Stimulated activated CD8-positive, alpha-beta memory T cell treated with anti-CD3 and anti-CD28 coated beads, Interleukin-2, amount 100 ng/mL, for 1 hour (primary cell): ENCODE data around the gene HOXB4.

ENCODE experiments used
- DNase-seq, 2 donors: peaks; one replicate each; pipeline ENCODE4 v3.0.0-alpha.2; 2020; ENCODE audit warnings: low read depth in 2 of 2

HOXB4 gene

DNA sequence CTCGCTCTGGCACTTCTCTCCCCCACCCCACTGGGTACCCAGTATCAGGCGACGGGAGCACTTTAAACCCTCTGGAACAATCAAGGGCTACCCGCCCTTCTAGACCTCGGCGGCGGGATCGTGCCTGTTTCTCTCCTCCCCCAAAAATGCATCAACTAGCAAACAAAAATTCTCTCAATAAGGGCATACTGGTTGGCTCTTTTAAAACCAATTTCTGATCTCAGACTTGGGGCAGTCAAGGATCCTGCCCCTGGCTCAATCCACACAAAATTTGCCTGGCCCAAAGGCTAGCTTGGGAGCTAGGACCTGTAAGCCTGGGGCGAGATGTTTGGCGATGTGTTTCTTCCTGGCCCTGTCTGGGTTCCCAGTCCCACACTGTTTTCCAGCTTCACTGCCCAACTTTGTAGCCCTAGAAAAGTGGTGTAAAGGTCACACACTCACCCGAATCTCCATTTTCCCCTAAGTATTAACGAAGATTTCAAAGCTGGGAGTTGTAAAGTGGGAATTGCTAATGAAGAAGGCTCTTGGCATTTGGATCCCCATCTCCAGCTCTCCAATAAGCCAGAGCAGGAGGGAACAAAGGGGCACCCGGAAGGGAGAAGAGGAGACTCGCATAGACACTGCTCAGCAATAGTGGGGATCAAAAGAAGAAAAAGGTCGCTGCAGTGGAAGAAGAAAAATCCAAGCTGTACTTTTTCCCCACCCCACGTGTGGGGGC, 18.9 kb downstream of the HOXB4 start:
- DNase-seq: no peak

DNA sequence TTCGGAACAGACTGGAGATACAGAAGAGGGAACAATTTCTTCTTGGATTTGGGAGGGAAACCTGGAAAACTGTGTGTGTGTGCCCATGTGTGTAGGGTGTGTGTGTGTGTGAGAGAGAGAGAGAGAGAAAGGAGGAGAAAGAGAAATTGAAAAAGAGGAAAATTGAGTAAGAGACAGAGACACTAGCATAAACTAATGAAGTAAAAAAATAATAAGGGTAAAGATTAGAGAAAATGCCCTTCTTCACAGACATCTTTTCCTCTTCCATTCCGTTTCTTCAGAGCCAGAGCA, 19.4 kb downstream of the HOXB4 start:
- no peak for DNase-seq

DNA sequence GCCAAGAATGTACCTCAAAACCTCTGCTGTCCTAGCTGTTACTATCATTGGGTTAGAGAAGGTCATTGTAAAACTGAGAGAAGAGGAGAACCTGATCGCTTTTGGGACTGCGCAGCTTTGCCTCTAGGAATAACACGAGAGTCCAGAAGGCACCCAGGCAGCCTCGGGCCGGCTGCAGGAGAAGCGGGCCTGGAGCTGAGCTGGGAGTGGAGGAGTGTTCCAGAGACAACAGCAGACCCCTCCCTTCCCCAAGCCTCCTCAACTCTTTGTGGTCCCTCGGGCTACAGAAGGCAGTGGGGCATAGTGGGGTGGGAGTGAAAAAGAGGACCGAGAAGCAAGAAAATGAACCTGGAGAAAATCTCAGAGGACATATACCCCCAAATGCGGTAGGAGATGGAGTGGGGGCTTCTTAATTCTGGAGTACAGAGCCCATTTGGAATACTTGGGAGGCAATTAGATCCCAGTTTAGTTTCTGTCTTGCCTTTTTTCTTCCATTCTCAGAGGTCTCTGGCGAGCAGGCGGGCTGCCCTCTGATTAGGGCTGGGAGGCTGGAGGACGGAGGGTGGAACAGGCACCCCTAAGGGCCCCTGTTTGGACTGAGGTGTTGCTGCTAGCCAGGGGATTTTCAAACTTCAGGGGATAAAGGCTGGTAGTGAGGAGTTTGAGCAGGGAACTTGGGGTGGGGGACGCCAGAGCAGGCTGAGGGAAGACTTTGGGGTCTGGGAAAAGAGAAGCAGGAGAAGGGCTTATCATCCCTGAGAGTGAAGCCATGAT, 19.9 kb downstream of the HOXB4 start:
- DNase-seq: no peak

DNA sequence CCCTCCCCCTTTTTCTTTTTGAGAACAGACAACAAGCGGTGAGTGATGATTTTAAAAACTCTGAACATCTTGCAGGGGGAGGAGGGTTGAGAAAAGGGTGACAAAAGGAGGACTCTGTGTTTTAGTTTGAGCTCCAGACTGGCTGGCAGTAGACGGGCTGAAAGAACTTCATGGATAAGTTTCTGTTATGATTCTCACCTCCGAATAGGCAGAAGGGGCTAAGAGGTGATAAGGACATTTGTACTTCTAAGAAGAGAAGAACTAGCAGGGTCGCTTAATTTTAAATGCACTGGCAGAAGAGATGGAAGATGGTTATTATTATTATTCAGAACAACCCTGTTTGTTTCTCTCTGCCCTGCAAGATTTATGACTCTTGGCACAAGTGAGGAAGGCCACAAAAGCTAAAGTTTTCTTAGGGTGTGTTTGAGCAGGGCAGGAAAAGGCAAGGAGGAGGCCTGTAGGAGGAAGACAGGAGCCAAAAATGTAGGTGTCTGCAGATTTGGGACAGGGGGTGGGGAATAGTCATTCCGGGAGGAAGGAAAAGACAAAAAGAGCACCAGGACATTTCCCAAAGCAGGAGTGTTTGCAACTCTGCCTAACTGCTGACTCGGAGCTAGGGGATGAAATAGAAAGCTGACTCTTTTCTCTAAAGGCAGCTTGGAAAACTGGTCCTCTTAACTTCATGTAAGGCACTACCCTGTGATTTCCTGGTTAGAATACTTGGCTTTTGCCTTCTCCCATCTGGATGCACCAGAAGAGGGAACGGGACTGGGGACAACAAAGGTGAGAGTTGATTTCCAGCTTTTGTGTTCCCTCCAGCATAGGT, 21.4 kb downstream of the HOXB4 start:
- no peak for DNase-seq

DNA sequence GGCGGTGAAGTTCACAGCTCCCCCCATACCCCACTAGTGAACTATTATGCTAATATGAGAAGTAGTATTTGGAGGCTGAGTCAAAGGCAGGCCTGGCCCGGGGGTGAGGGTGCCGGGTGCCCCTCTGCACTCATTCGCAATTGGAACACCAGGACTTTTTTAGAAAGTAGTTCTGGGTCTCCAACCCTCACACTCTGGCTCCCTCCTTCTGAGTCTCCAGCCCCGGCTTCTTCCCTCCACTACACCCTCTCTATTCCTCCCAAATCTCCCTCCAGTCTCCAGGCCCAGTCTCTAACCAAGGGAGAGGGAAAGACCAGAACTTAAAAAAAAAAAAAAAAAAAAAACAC, 21.9 kb downstream of the HOXB4 start:
- no peak for DNase-seq

DNA sequence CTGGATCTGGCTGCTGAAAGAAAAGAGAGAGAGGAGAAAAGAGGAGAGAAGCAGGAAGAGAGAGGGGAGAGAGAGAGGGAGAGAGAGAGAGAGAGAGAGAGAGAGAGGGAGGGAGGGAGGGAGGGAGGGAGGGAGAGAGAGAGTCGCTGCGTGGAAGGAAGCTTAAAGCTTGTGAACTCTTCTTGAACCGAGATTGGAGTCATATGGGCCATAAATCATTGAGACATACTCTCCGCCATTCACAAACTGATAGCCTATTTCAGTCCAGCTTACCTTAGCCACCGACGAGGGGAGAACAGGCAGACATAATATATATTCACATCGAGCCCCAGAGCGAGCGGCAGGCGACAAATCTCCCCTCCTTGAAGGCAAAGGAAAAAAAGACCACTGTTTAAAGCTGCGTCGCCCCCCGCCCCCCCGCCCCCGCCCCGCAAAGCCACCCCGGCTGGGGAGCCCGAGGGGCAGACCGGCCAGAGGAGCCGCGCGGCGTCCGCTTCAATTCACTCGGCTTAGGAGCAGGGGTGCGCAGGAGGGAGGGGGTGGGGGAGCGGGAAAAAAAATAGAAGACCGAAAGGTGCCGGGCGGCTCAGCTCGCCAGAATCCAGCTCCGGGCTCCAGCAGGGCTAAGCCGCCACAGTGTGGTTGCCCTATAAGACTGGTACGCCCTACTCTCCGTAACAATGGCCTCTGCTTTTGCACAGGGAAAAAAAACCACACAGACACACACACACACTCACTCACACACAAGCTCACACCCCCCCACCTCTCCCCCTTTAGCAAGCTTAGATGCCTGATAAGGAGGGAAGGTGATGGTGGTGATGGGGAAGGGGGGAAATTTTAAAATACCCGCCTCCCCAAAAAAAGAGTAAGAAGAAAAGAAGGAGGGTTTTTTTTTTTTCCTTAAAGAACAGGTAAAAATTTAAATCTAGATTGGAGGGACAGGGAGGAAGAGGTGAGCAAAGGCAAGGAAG, 22.6 kb downstream of the HOXB4 start:
- DNase-seq: no peak

DNA sequence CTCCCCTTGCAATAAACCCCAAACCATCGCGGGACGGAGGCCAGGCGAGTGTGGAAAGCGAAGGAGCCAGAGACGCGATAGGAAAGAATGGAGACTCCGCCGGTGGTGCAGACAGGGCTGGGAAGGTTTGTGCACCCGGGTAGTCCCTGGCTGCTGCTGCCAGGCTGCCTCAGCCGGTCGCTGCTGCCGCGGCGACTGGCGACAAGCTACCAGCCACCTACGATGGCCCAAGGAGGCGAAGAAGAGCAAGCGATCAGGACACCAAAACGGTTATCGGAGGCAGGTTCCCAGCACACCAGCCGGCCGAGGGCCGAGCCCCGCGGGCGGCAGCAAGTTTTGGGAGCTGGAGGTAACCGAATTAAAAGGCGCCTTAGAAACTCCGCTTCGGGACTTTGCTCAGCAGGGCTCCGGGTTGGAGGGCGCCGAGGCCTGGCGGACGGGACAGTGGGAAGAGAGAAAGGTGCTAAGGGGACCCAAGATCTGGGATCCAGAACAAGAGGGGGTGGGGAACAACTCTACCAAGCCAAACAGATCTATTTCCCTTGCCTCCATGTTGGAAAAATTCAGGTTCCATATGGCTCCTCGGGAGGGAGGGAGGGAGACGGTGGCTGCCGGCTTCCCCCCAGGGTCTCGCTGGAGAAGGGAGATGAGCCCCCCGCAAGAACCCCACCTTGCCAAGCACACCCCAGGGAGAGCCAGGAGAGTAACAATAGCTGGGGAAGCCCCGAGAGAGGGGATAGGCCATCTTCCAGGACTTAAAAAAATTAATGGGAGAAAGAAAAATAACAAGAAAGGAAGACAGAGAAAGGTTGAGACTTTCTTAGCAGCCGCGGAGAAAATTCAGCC, 23.5 kb downstream of the HOXB4 start:
- no peak for DNase-seq

DNA sequence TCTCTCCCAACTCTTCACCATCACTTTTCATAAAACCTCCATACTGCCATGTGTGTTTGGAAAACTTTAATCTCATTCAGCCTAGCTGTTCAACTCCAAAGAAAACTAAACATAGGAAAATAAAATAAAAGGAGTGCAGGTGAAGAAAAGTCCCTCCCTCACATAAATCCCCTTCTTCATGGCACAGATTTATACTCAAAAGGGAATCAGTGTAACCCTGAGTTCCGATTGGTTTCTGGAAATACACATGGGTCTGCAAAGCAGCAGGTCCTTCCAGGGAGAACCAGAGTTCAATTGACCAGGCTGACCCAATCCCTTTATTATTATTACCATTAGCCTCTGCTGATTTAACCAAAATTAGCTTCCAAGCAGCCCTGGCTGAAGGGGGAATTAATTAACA, 24.3 kb downstream of the HOXB4 start:
- DNase-seq: no peak

DNA sequence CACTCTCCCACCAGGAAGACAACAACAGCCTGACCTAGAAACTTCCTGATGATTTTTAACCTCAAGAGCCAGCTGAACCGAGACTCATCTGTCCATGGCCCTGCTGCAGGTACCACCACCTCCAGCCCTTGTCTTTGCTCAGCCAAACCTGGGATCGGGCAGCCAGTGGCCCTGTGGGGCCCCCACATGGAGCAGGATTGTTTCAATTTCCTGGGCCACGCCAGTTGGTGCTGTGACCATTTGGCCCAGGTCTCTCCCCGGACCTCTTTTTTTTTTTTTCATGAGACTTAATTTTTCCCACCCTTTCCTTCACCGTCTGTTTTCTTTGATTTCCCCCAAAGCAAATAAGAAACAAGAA, 25.0 kb downstream of the HOXB4 start:
- no peak for DNase-seq

DNA sequence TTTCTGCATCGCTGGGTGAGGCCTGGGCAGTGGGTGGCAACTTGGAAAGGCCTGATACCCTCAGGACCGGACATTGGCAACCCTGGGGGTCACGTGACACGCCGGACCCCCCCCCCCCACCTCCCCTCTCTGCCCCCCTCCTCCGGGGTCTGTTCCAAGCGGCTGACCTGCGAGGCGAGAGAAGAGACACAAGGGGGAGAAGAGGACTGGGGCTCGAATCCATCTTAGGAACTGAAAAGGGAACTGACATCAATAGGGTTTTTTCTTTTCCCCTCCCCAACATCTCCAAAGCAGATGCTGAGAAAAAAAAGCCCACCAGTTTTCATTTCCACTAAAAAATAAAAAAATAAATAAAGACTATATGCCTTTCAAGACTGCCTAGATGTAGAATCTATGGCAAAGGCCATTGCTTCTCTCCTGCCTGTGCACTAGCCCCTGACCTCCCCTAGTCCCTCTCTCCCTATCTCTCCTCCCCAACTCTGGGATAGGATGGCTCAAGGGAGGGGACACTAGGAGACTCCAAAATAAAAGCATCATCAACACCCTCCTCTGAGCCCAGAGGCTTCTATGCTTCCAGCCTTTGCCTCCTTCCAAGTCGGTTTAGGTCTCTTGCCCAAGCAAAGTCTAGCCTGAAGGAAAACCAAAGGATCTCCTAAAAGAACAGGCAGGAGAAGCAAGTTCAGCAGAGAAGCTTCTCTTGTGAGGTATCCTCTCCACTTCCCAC, 25.5 kb downstream of the HOXB4 start:
- DNase-seq: no peak

DNA sequence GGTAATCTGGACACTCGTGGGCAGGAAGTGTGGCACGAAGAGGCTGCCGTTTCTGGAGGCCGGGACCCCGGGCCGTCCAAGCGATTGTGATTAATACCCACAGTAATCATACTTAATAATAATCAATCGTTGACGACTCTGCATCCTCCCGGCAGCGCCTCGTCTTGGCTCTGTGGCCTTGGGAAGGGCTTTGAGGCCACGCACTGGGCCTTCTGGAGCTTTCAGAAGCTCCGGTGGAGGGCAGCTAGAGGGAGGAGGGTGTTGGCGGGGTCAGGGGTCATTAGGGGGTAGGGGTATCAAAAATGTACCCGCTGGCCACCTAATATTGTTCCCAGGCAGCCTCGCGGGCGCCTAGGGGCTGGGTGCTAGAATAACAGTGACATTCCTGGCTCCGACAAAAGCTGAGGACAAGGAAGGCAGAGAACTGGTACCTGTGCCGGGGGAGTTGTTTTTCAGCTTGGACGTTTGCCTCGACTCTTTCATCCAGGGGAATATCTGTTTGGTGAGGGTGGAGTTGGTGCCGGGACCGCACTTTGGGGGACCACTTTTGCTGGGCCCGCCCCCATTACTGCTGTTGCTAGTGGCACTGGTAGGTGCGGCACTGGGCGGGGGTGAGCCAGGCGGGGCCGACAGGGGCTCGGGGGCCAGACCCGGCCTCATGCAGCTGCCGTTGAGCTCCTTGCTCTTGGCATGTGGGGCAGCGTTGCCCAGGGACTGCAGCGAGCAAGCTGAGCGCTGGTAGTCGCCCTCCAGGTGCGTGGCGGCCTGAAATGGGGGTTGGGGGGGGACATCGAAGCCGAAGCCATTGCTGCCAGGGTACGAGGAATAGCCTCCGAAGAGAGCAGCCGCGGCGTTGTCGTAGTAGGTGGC, 26.3 kb downstream of the HOXB4 start:
- no peak for DNase-seq

DNA sequence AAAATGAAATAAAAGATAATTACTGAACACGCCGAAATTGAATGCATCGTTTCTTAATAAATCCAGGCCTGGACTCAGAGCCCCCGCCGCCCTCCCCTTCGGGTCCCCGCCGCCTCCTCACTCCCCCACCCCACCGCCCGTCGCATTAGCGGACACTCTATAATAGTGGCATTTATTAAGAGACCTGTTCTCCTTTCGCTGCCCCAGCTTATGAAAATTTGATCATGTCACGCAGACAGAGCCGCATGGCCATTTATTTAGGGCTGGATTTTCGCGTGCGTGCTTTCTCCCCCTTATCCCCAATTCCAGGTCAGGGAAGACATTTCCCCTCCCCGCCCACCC, 27.0 kb downstream of the HOXB4 start:
- DNase-seq: no peak

DNA sequence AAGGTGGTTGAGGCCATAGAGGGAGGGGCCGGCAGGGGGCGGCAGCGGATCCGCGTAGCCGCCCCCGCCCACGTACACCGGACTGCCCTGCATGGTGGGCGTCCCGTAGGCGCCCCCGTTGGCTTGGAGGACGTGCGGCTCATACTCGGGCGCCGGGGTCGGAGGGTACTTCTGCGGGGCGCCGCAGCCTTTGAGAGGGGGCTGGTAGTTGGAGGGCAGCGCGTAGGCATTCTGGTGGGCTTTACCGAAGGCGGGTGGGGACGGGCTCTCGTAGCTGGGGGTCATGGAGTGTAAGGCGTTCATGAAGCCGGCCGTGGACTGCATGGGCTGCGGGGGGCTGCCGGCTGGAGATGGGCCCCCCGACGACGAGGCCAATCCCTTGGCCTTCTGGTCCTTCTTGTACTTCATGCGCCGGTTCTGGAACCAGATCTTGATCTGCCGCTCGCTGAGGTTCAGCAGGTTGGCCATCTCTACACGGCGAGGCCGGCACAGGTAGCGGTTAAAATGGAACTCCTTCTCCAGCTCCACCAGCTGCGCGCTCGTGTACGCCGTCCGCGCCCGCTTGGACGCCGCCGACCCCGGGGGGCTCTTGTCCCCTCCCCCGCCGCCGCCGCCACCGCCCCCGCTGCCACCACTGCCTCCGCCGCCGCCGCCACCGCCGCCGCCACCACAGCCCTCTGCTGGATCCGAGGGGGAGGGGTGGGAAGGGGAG, 27.5 kb downstream of the HOXB4 start:
- no peak for DNase-seq

DNA sequence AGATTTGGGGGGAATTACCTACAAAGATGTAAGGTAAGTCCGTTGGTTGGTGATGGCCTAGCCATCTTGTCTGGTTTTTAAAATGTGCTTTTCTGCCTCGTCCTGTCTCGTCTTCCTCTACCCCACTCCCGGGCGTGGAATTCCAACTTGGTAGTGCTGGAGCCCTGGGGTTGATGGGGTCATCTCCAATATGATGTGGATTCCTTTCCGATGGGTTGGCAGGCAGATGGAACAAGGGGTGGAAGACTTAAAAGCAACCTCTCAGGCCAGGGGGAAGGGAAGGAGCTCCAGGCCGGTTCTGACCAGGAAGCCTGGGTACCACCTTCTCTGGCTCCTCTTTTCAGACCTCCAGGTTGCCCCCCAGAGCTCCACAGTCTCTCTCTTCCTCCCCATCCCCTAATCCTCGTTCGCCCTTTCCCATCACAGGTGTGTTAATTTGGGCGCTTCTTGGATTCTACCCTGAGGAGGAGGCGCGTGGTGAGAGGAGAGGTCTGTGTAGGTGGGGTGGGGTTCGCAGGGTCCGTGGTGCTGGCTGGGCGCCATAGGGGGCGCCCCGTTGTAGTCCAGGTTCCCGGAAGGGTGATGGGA, 28.1 kb downstream of the HOXB4 start:
- DNase-seq: no peak

DNA sequence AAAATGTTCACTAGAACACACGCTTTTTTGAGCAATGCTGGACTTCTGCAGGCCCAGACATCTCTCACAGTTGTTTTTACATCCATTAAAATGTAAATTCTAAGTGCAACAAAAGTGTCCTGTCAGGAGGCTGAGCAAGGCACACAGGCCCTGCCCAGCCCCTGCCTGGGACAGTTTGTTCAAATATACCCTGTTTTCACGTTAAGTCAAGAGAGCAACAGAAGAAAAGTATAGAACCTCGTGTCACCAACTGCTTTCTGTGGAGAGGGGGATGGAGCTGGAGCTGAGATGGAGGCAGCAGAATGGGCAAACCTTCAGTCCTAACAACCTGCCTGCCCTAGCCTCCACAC, 28.9 kb downstream of the HOXB4 start:
- DNase-seq: no peak

DNA sequence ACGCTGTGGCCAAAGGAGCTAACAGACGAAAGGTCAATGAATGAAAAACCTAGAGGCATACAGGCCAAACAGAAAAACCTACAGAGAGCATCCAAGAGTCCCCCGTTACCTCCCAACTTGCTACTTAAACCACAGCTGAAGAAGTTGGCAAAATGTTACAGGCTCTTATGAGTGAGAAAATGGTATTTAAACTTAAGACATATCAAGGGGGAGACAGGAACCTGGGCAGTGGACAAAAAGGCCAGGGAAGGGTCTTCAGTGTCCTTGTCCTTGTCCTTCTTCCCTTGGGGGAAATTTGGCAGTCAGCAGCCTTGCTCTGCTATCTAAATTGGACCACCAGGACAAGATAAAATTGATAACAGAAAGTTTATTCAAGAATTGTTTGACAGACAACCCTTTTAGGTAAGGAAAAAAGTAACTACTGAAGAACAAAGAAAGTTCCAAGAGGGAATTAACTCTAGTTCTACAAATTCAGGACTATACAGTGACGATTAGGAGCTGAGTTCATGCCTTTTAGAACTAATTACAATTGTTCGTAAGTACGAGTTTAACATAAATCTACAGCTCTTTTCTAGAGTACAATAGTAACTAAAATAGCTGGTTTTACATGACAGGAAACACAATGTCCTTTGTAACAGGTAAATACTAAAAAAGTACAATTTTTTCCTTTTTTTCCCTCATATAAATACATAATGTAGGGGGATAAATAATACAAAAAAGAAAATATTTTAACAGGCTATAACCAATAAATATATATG, 29.4 kb downstream of the HOXB4 start:
- no peak for DNase-seq

DNA sequence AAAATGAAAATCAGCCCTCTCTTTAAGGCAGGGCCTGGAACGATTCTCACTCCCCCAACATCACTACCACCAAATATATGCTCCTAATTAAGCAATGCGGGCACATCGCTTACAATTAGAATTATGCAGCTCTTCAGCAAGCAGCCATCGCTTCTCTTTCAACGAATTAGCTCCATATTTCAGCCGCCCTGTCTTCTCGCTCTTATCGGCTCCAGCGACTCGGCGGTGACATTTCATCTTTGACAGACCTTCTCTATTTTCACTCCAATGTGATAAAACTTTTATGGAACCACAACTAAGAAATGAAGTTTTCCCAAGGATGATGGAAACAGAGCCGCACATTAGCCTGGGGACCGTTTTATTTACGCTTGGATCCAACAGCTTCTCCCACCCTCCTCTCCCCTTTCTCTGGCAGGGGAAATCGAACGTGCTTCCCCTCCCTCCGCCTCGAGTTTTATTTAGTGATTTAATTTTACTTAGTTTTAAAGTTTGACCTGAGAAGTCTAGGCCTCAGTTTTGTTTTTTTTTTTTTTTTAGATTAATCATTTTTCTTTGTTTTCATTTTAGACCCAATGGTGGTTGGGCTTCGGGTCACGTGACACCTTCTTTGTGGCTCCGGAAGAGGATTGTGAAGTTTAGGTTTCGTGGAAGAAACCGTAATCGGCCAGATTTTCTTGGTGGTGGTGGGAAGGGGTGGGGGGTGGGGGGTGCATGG, 30.2 kb downstream of the HOXB4 start:
- DNase-seq: no peak
